CD14-positive monocyte (primary cell): ENCODE measurements around the gene TSSK6. TPM values are rescaled to one million over a fixed set of nuclear protein-coding genes. Genes with fewer than 3 reads are reported as not detected.

Source experiments
- DNase-seq, 3 donors: peaks; one replicate each; pipeline ENCODE4 v3.0.0-alpha.2; 2011 to 2022
- H2AFZ ChIP-seq: 2 replicates; pipeline ENCODE4 v1.6.0; 2012; ENCODE audit warnings: mild to moderate bottlenecking, low read depth, low read length, inconsistent platforms; ENCODE audit not compliant: insufficient read depth, poor library complexity, severe bottlenecking
- H3K27ac ChIP-seq, 2 donors: 1 replicate in 1 of 2; 2 replicates in 1 of 2; pipeline ENCODE4 v1.5.1; 2012 to 2013; ENCODE audit warnings: low read length in 2 of 2, control low read depth in 1 of 2, inconsistent platforms in 1 of 2, low read depth in 1 of 2, mild to moderate bottlenecking in 1 of 2
- H3K27me3 ChIP-seq, 2 donors: one replicate each; pipeline versions ENCODE4 v1.6.0 to v1.6.1; 2011 to 2013; ENCODE audit warnings: low read length in 2 of 2; ENCODE audit not compliant: control insufficient read depth in 2 of 2, insufficient read depth in 2 of 2
- H3K36me3 ChIP-seq, 2 donors: replicated peaks in 1 of 2; 1 replicate in 1 of 2; 2 replicates in 1 of 2; pipeline versions ENCODE4 v1.5.1 to v1.6.1; 2012 to 2013; ENCODE audit warnings: low read length in 2 of 2, control low read depth in 1 of 2, inconsistent platforms in 1 of 2, mild to moderate bottlenecking in 1 of 2; ENCODE audit not compliant: insufficient read depth in 2 of 2, control insufficient read depth in 1 of 2
- H3K4me1 ChIP-seq, 2 donors: 1 replicate in 1 of 2; 2 replicates in 1 of 2; pipeline versions ENCODE4 v1.5.1 to v1.6.1; 2012 to 2013; ENCODE audit warnings: low read length in 2 of 2, control low read depth in 1 of 2, inconsistent platforms in 1 of 2, mild to moderate bottlenecking in 1 of 2, moderate library complexity in 1 of 2; ENCODE audit not compliant: insufficient read depth in 2 of 2, control insufficient read depth in 1 of 2
- H3K4me2 ChIP-seq: replicated peaks from 2 replicates; pipeline ENCODE3; 2012; ENCODE audit warnings: low read length, moderate library complexity, mild to moderate bottlenecking; ENCODE audit not compliant: poor library complexity, severe bottlenecking; ENCODE audit errors: extremely low read depth
- H3K4me3 ChIP-seq, 3 experiments: fragments of 200-600 bp in 1 of 3; sonication (generic) in 1 of 3; replicated peaks in 1 of 3; 1 replicate in 2 of 3; 2 replicates in 1 of 3; pipeline ENCODE4 v1.5.1; 2011 to 2013; ENCODE audit warnings: low read length in 3 of 3, mild to moderate bottlenecking in 3 of 3, control low read depth in 2 of 3, low read depth in 2 of 3, inconsistent platforms in 1 of 3, moderate library complexity in 1 of 3
- H3K79me2 ChIP-seq: 2 replicates; pipeline ENCODE4 v1.6.0; 2012; ENCODE audit warnings: mild to moderate bottlenecking, control low read depth, inconsistent platforms, low read length, moderate library complexity; ENCODE audit not compliant: insufficient read depth
- H3K9ac ChIP-seq: 2 replicates; pipeline ENCODE4 v1.6.0; 2017; ENCODE audit warnings: low read length, mild to moderate bottlenecking; ENCODE audit not compliant: insufficient read depth, poor library complexity, severe bottlenecking
- H3K9me3 ChIP-seq, 2 donors: replicated peaks in 1 of 2; 1 replicate in 1 of 2; 2 replicates in 1 of 2; pipeline versions ENCODE4 v1.5.1 to v1.6.1; 2012 to 2013; ENCODE audit warnings: low read length in 2 of 2, control low read depth in 1 of 2; ENCODE audit not compliant: control insufficient read depth in 1 of 2, insufficient read depth in 1 of 2
- H4K20me1 ChIP-seq: 2 replicates; pipeline ENCODE4 v1.6.0; 2012; ENCODE audit warnings: mild to moderate bottlenecking, low read length, control low read depth, moderate library complexity; ENCODE audit not compliant: insufficient read depth
- H3K27ac Mint-ChIP-seq, 7 donors: one replicate each; pipeline ENCODE4 v1.8.0; 2020; ENCODE audit warnings: mild to moderate bottlenecking in 7 of 7, mixed read lengths in 7 of 7, moderate library complexity in 6 of 7, inconsistent platforms in 2 of 7
- H3K27me3 Mint-ChIP-seq, 3 donors: one replicate each; pipeline ENCODE4 v1.8.0; 2021 to 2022; ENCODE audit warnings: low read depth in 3 of 3, mild to moderate bottlenecking in 3 of 3, mixed read lengths in 3 of 3, moderate library complexity in 3 of 3, inconsistent platforms in 1 of 3
- H3K36me3 Mint-ChIP-seq, 2 donors: one replicate each; pipeline ENCODE4 v1.8.0; 2020; ENCODE audit warnings: mixed read lengths in 2 of 2, inconsistent platforms in 1 of 2, mild to moderate bottlenecking in 1 of 2
- H3K4me1 Mint-ChIP-seq: one replicate; pipeline ENCODE4 v1.8.0; 2020; ENCODE audit warnings: mild to moderate bottlenecking, mixed read lengths
- H3K4me3 Mint-ChIP-seq, 2 donors: one replicate each; pipeline ENCODE4 v1.8.0; 2020; ENCODE audit warnings: mild to moderate bottlenecking in 2 of 2, mixed read lengths in 2 of 2, moderate library complexity in 1 of 2
- H3K9me3 Mint-ChIP-seq, 7 donors: one replicate each; pipeline ENCODE4 v1.8.0; 2020 to 2022; ENCODE audit warnings: mixed read lengths in 7 of 7, mild to moderate bottlenecking in 6 of 7, moderate library complexity in 6 of 7, inconsistent platforms in 2 of 7
- CTCF ChIP-seq: fragments of 200-600 bp; IDR thresholded peaks from one replicate; pipeline ENCODE4 v1.8.0; 2022; ENCODE audit warnings: antibody characterized with exemption, mild to moderate bottlenecking
- WGBS: methylation state at CpG from one replicate; pipeline ENCODE4 v1.1.5; 2013; ENCODE audit warnings: missing lambda C conversion rate; ENCODE audit not compliant: insufficient coverage; 5-methylcytosine and 5-hydroxymethylcytosine counted together
- intact Hi-C, 2 donors: fragments of 100-400 bp; cut with micrococcal nuclease; formaldehyde crosslinking; loops; one replicate each; pipeline versions ENCODE4 v1.15.0 to v1.15.1; 2023
- polyA plus RNA-seq, 3 donors: library from polyadenylated mRNA; depleted of rRNA in 1 of 3; unstranded in 2 of 3; stranded (reverse) in 1 of 3; fragments of 300-500 nt in 2 of 3; fragments of >200 nt in 1 of 3; fragmentation: Illumina TruSeq in 2 of 3; gene quantifications; 1 replicate in 2 of 3; 2 replicates in 1 of 3; pipeline ENCODE4 v1.2.3, GENCODE V29; 2012 to 2021

TSSK6 gene
- polyA plus RNA-seq, 3 donors, result 0.27 to 0.80 TPM; not detected in 1

GRCh38 chr19:19514215-19514657, 1.1 kb downstream of the TSSK6 start:
- 42% methylated on average over 46 of the region's 46 CpGs for WGBS
- H3K4me1 Mint-ChIP-seq, result peaks cover 11% of the 10 kb centered on the region
- Histone ChIP-seq H3K9me3 (peaks cover 15 to 18% of the 10 kb centered on the region in 2 donors), H3K36me3 (peaks cover under 1 to 3% of the 10 kb centered on the region in 2 donors), H4K20me1 (peaks cover 3% of the 10 kb centered on the region), H3K4me3 (no peak overlapping the region), H3K79me2 (peaks cover 33% of the 10 kb centered on the region), H3K4me1 (peaks cover 16 to 30% of the 10 kb centered on the region in 2 donors), H3K9ac (no peak overlapping the region), H3K27me3 (peaks cover 0 to 9% of the 10 kb centered on the region in 2 donors), H2AFZ (no peak overlapping the region), H3K27ac (no peak overlapping the region), H3K4me2 (no peak overlapping the region)
- H3K36me3 Mint-ChIP-seq, result peaks cover 2 to 14% of the 10 kb centered on the region in 2 donors
- intact Hi-C loops, result no loop called here
- H3K4me3 Mint-ChIP-seq, result peak overlapping the region; percentile 12 to 67
- no peak for TF ChIP-seq CTCF
- peaks cover 11 to 22% (median 16%) of the 10 kb centered on the region in 7 donors for H3K9me3 Mint-ChIP-seq
- peaks cover 0 to 15% (median 2%) of the 10 kb centered on the region in 3 donors for H3K27me3 Mint-ChIP-seq
- DNase-seq, result peak in 1 of 3 donors; percentile 59
- peak overlapping the region in 1 of 7 donors; percentile 18 for H3K27ac Mint-ChIP-seq

DNA sequence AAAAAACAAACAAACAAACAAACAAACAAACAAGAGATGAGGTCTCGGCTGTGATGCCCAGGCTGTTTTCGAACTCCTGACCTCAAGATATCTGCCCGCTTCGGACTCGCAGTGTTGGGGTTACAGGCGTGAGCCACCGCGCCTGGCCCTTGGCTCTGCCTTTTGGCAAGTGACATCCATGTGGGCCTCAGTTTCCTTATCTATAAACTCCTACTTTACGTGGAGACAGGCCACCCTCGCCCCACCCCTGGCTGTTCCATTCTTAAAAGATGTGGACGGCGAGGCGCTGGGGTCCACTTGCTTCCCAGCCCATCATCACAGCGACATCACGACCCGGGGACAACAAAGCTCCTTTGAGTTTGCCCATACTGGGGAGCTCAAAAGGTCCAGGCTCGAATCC, 1.7 kb downstream of the TSSK6 start:
- H4K20me1 ChIP-seq, result no peaks in the 10 kb centered on the region
- H3K27ac Mint-ChIP-seq, result no peak overlapping the region
- no peak overlapping the region for H3K4me2 ChIP-seq
- peaks cover 9% of the 10 kb centered on the region for H3K4me1 Mint-ChIP-seq
- peaks cover 15 to 18% of the 10 kb centered on the region in 2 donors for H3K9me3 ChIP-seq
- peak overlapping the region in 1 of 2 donors; percentile 67 for H3K4me3 Mint-ChIP-seq
- no peak overlapping the region for H2AFZ ChIP-seq
- peaks cover 27% of the 10 kb centered on the region for H3K79me2 ChIP-seq
- H3K9ac ChIP-seq, result no peak overlapping the region
- DNase-seq, result no peak
- peaks cover 0 to 15% (median 2%) of the 10 kb centered on the region in 3 donors for H3K27me3 Mint-ChIP-seq
- no peaks in the 10 kb centered on the region for H3K36me3 ChIP-seq
- WGBS, result 93% methylated on average over 17 of the region's 17 CpGs
- peaks cover 11 to 22% (median 16%) of the 10 kb centered on the region in 7 donors for H3K9me3 Mint-ChIP-seq
- no peak overlapping the region for H3K4me3 ChIP-seq
- H3K4me1 ChIP-seq, result peaks cover 16 to 30% of the 10 kb centered on the region in 2 donors
- no peak overlapping the region for H3K27ac ChIP-seq
- TF ChIP-seq CTCF, result no peak
- intact Hi-C loops, result no loop called here
- peaks cover 0 to 11% of the 10 kb centered on the region in 2 donors for H3K36me3 Mint-ChIP-seq
- peaks cover 0 to 9% of the 10 kb centered on the region in 2 donors for H3K27me3 ChIP-seq
